K562 (cell line): ENCODE measurements around the gene UBXN1. TPM values are rescaled to one million over a fixed set of nuclear protein-coding genes. Genes with fewer than 3 reads are reported as not detected.

Experiments used
- BHLHE40 ChIP-seq: IDR thresholded peaks from 2 replicates; pipeline ENCODE4 v1.6.1; 2011; ENCODE audit warnings: low read length, improper control_type of control experiment
- EGR1 ChIP-seq: fragments of 450-650 bp; conservative IDR thresholded peaks from 2 replicates; pipeline ENCODE4 v1.6.1; 2017; ENCODE audit warnings: mild to moderate bottlenecking
- EP400 ChIP-seq: fragments of 450-650 bp; IDR thresholded peaks from 2 replicates; pipeline ENCODE4 v1.6.1; 2017; ENCODE audit warnings: antibody characterized with exemption, mild to moderate bottlenecking, moderate library complexity
- HDAC3 ChIP-seq: fragments of 450-650 bp; IDR thresholded peaks from 2 replicates; pipeline ENCODE4 v1.6.1; 2018; ENCODE audit warnings: borderline replicate concordance, mild to moderate bottlenecking, moderate library complexity; ENCODE audit not compliant: partially characterized antibody
- MTA2 ChIP-seq: fragments of 450-650 bp; IDR thresholded peaks from 2 replicates; pipeline ENCODE4 v1.6.1; 2016; ENCODE audit warnings: low read depth
- NCOA1 ChIP-seq: fragments of 450-650 bp; IDR thresholded peaks from 2 replicates; pipeline ENCODE4 v1.6.1; 2016; ENCODE audit warnings: low read depth
- NR4A1 ChIP-seq, 2 experiments: fragments of 250-450 bp in 1 of 2; fragments of 450-650 bp in 1 of 2; sonication (Bioruptor Pico) in 1 of 2; IDR thresholded peaks; 2 replicates each; pipeline versions ENCODE4 v1.4.0 to v1.6.1; 2016 to 2020; ENCODE audit warnings: mild to moderate bottlenecking in 2 of 2, missing compliant biosample characterization in 1 of 2, missing genetic modification characterization in 1 of 2, moderate library complexity in 1 of 2
- PPARD ChIP-seq: fragments of 250-450 bp; sonication (Bioruptor Pico); IDR thresholded peaks from 2 replicates; pipeline ENCODE4 v1.8.0; 2022; ENCODE audit warnings: inconsistent platforms, mild to moderate bottlenecking, moderate library complexity
- TBL1XR1 ChIP-seq, 2 experiments: IDR thresholded peaks; 2 replicates each; pipeline ENCODE4 v1.6.1; 2012; ENCODE audit warnings: improper control_type of control experiment in 2 of 2, low read length in 2 of 2, mild to moderate bottlenecking in 1 of 2
- XRCC4 ChIP-seq: IDR thresholded peaks from one replicate; pipeline ENCODE4 v1.6.1; 2011; ENCODE audit not compliant: insufficient read depth, insufficient read length; ENCODE audit errors: extremely low read depth
- ZBTB1 ChIP-seq: sonication (generic); formaldehyde crosslinking; IDR thresholded peaks from 2 replicates; pipeline ENCODE4 v1.8.1; 2023; ENCODE audit warnings: missing genetic modification reagents, low read depth, mild to moderate bottlenecking, borderline replicate concordance
- ZC3H11A ChIP-seq: IDR thresholded peaks from 2 replicates; pipeline ENCODE4 v1.6.1; 2012; ENCODE audit warnings: low read depth, low read length, improper control_type of control experiment
- ZNF311 ChIP-seq: fragments of 250-450 bp; sonication (Bioruptor Pico); IDR thresholded peaks from 2 replicates; pipeline ENCODE4 v1.4.0; 2020; ENCODE audit warnings: mild to moderate bottlenecking, moderate library complexity
- ZNF75A ChIP-seq: fragments of 450-650 bp; formaldehyde crosslinking; IDR thresholded peaks from 2 replicates; pipeline ENCODE4 v1.4.0; 2020; ENCODE audit warnings: mild to moderate bottlenecking
- ZNF830 ChIP-seq: fragments of 250-450 bp; sonication (Bioruptor Pico); IDR thresholded peaks from 2 replicates; pipeline ENCODE4 v1.5.0; 2021; ENCODE audit warnings: mild to moderate bottlenecking
- polyA plus RNA-seq, 8 experiments: library from polyadenylated mRNA; depleted of rRNA in 4 of 8; stranded (reverse) in 5 of 8; unstranded in 3 of 8; fragments of >200 nt; fragmentation: Nextera tagmentation in 2 of 8; fragmentation: Illumina TruSeq in 1 of 8; extraction: Ambion mirVana in 2 of 8; extraction: Trizol in 1 of 8; gene quantifications; 2 replicates each; pipeline versions ENCODE4 v1.2.1 to v1.2.3, GENCODE V29; 2011 to 2014; ENCODE audit warnings: inconsistent platforms in 1 of 8, missing spikeins in 1 of 8
- total RNA-seq, 7 experiments: library from RNA; depleted of rRNA in 6 of 7; stranded (reverse); fragments of >200 nt in 6 of 7; fragmentation: Illumina TruSeq in 2 of 7; extraction: Trizol in 2 of 7; gene quantifications; 2 replicates each; pipeline versions ENCODE4 v1.2.1 to v1.2.3, GENCODE V29; 2011 to 2021; ENCODE audit warnings: low replicate concordance in 1 of 7
- TF ChIP-seq, protein P1 (sequence below): fragments of 450-650 bp; IDR thresholded peaks from 2 replicates; pipeline ENCODE4 v1.6.1; 2016; ENCODE audit warnings: antibody characterized with exemption
- TF ChIP-seq, protein P2 (sequence below): fragments of 250-450 bp; sonication (Bioruptor Pico); IDR thresholded peaks from 2 replicates; pipeline ENCODE4 v1.4.0; 2020
- TF ChIP-seq, protein P3 (sequence below): fragments of 450-650 bp; IDR thresholded peaks from 2 replicates; pipeline ENCODE4 v1.7.1; 2018; ENCODE audit warnings: mild to moderate bottlenecking, low read depth; ENCODE audit not compliant: partially characterized antibody

Gene UBXN1
- total and polyA plus RNA-seq, 9 of the 15 experiments (the other 6 are each of a cell fraction or from before 2014, with no cell fraction given) = 4.8 to 263 (median 99.7) TPM

DNA sequence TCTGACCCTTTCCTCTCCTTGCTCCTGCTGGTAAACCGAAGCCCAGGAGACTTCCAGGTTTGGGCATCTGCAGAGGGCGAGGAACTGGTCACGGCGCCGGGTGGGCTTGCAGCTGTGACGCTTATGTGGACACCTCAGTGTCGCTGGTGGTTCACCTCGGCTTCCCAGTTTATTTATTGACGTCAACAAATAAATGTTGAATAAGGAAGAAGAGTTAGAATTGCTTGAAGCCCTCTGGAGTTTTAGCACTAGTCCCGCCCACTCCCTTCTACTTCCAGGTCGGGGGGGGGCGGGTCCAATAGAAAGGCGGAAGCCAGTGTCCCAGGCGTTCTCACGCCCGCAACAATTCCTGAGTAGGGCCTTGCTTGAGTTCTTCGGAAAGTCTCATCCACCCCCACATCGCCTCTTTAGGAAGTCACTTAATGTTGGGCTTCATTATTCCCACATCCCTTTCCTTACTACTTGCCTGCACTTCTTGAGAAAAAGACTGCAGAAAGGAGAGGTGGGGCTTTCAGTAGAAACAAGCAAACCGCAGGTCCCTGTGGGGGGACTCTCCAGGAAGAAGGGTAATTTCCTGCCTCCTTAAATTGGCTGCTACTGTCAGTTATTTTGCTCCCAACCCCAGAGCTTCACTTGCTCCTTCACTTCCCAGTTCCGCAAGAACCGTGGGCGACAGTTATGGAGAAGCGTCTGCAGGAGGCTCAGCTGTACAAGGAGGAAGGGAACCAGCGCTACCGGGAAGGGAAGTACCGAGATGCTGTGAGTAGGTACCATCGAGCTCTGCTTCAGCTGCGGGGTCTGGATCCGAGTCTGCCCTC, 49.5 kb upstream of the UBXN1 start, which contains the start of gene TTC9C (continued):
- TF ChIP-seq TBL1XR1 (IDR thresholded peaks at IDR 0.05; ENCODE audit: low read length in 2 of 2) (no peak; a peak in 1 of 4 replicates), EGR1 (peak; percentile 70), EP400 (peak; percentile 68), ZNF75A (CRISPR knock-in tag) (no peak), ZNF830 (CRISPR knock-in tag) (no peak), BHLHE40 (no peak), ZC3H11A (no peak), MTA2 (peak; percentile 53; the same call in 1 of the 2 replicates), NR4A1 (CRISPR knock-in tag; IDR thresholded peaks at IDR 0.05) (no peak), NR4A1 (tag; IDR thresholded peaks at IDR 0.05) (no peak), PPARD (CRISPR knock-in tag) (no peak), ZNF311 (CRISPR knock-in tag) (no peak), HDAC3 (peak; percentile 14), XRCC4 (no peak), ZBTB1 (CRISPR knock-in tag) (no peak), NCOA1 (no peak)
- TF ChIP-seq, protein P1, sequence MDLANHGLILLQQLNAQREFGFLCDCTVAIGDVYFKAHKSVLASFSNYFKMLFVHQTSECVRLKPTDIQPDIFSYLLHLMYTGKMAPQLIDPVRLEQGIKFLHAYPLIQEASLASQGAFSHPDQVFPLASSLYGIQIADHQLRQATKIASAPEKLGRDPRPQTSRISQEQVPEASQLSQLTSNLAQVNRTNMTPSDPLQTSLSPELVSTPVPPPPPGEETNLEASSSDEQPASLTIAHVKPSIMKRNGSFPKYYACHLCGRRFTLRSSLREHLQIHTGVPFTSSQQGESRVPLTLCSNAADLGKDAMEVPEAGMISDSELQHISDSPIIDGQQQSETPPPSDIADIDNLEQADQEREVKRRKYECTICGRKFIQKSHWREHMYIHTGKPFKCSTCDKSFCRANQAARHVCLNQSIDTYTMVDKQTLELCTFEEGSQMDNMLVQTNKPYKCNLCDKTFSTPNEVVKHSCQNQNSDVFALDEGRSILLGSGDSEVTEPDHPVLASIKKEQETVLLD = peak; percentile 31; the same call in 1 of the 2 replicates
- TF ChIP-seq, protein P2, sequence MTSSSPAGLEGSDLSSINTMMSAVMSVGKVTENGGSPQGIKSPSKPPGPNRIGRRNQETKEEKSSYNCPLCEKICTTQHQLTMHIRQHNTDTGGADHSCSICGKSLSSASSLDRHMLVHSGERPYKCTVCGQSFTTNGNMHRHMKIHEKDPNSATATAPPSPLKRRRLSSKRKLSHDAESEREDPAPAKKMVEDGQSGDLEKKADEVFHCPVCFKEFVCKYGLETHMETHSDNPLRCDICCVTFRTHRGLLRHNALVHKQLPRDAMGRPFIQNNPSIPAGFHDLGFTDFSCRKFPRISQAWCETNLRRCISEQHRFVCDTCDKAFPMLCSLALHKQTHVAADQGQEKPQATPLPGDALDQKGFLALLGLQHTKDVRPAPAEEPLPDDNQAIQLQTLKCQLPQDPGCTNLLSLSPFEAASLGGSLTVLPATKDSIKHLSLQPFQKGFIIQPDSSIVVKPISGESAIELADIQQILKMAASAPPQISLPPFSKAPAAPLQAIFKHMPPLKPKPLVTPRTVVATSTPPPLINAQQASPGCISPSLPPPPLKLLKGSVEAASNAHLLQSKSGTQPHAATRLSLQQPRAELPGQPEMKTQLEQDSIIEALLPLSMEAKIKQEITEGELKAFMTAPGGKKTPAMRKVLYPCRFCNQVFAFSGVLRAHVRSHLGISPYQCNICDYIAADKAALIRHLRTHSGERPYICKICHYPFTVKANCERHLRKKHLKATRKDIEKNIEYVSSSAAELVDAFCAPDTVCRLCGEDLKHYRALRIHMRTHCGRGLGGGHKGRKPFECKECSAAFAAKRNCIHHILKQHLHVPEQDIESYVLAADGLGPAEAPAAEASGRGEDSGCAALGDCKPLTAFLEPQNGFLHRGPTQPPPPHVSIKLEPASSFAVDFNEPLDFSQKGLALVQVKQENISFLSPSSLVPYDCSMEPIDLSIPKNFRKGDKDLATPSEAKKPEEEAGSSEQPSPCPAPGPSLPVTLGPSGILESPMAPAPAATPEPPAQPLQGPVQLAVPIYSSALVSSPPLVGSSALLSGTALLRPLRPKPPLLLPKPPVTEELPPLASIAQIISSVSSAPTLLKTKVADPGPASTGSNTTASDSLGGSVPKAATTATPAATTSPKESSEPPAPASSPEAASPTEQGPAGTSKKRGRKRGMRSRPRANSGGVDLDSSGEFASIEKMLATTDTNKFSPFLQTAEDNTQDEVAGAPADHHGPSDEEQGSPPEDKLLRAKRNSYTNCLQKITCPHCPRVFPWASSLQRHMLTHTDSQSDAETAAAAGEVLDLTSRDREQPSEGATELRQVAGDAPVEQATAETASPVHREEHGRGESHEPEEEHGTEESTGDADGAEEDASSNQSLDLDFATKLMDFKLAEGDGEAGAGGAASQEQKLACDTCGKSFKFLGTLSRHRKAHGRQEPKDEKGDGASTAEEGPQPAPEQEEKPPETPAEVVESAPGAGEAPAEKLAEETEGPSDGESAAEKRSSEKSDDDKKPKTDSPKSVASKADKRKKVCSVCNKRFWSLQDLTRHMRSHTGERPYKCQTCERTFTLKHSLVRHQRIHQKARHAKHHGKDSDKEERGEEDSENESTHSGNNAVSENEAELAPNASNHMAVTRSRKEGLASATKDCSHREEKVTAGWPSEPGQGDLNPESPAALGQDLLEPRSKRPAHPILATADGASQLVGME = 0 out of 2 replicates have a peak, but pooled peaks have one; percentile 47
- TF ChIP-seq, protein P3, sequence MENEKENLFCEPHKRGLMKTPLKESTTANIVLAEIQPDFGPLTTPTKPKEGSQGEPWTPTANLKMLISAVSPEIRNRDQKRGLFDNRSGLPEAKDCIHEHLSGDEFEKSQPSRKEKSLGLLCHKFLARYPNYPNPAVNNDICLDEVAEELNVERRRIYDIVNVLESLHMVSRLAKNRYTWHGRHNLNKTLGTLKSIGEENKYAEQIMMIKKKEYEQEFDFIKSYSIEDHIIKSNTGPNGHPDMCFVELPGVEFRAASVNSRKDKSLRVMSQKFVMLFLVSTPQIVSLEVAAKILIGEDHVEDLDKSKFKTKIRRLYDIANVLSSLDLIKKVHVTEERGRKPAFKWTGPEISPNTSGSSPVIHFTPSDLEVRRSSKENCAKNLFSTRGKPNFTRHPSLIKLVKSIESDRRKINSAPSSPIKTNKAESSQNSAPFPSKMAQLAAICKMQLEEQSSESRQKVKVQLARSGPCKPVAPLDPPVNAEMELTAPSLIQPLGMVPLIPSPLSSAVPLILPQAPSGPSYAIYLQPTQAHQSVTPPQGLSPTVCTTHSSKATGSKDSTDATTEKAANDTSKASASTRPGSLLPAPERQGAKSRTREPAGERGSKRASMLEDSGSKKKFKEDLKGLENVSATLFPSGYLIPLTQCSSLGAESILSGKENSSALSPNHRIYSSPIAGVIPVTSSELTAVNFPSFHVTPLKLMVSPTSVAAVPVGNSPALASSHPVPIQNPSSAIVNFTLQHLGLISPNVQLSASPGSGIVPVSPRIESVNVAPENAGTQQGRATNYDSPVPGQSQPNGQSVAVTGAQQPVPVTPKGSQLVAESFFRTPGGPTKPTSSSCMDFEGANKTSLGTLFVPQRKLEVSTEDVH = peak; percentile 87
